Epithelial cell of prostate (primary cell): ENCODE data around the gene HDAC4.
A peak's percentile ranks its signal among the peaks of the same experiment; 100 is the strongest.

ENCODE experiments used
- DNase-seq: peaks from one replicate; pipeline ENCODE4 v3.0.0-alpha.2; 2011; ENCODE audit warnings: low read depth, low spot score
- H3K27ac ChIP-seq: fragments of 450-650 bp; 2 replicates; pipeline ENCODE4 v1.5.1; 2017; ENCODE audit warnings: mild to moderate bottlenecking

HDAC4 gene

DNA sequence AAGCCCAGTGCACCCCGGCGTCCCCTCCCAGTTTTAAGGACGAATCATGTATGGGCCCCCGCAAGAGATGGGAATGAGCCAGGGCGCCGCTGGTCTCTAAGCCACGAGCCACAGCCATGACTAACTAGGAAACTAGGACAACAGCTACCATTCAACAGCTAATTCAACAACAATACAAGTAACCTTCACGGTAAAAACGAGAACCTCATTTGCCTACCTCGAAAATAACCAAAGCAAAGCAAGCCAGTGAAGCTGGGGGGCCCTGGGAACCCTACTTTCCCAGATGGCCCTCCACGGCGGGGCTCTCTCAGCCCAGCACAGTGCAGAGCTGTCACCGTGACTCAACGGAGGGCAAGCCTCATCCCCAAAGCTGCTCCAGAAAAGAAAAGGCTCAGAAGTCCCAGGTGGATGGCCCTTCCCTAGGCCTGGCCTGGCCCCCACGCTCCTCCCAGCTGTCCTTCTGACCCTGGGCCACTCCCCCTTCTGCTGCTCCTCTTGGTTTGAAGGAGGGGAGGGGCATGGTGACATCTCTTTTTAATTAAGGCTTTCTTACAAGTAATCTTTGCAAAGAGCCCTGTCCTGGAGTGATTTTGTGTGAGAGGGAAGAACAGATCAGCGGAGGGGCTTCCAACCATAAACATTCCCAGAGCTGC lies 126.3 kb downstream of the HDAC4 start:
- no peak for DNase-seq
- H3K27ac ChIP-seq = peak overlapping the region; percentile 24

- DNase-seq = no peak
- no peak overlapping the region for H3K27ac ChIP-seq
Measured at GRCh38 chr2:239273280-239274234, 127.3 kb downstream of the HDAC4 start.

DNA sequence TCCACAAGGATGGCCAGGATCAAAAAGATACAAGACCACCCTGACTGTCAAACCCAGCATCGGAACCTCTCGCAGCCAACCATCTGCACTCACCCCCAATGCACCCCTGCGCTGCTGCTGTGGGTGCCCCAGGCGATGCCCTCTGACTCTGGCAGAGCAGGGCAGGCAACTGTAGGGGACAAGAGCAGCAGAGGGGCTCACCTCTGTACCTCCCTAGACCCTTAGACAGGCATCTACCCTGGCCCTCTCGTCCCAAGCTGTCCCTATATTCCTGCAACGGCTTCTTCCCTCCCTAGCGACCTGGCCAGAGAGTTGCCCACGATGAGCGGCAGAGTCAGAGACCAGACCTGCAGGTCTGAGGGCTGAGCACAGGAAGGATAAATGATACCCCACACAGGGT lies 128.2 kb downstream of the HDAC4 start:
- DNase-seq = no peak
- H3K27ac ChIP-seq = no peak overlapping the region

DNA sequence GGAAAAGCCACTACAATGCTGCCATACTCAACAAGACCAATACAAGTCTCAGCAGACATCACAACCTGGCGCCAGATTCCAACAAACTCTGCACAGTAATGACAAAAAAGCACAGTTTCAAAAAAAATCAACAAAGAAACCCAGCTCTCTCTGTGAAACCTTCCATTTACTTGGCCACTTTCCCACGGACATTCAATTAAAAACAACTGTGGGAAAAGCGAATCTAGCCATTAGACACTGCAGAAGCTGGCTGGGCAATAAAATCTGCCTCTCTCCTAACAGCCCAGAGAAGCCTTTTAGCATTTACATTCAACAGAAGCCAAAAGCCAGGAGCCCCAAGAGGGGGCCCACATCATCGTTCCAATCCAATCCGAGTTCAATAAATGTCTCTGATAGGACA lies 128.9 kb downstream of the HDAC4 start:
- no peak for DNase-seq
- H3K27ac ChIP-seq = no peak overlapping the region

DNA sequence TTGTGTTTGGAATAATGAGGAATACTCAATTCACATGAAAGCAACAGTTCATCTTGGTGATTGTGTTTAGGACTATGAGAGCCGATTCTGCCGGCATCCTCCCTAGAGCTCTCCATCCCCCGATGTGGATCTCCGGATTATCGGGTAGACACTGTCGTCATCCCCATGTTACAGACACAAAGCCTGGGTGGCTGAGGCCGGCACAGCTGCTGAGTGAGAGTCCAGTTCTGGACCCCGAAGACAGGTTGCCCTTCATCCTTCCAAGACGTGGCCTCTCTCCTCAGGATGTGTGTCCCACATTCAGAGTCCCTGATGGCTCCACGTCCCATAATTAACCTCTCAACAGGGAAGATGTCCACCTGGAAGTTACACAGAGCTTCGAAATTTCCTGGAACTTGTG lies 129.3 kb downstream of the HDAC4 start:
- DNase-seq = no peak

DNA sequence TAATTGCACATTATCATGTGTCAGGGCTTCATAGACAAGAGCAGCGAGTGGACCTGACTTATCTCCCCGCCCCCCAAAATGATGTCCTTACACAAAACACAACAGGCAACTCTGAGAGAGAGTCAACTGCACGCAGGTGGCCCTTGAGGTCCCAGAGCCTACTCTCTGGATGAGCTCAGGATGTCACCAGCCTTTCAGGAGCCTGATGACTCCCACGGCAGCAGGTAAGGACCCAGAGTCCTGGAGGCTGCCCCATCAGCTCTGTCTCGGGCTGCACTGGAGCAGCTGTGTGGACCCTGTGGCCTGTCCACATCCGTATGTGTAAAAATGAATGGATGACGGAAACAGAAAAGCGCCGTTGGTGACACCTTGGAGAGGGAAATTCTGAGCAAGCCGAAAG lies 130.9 kb downstream of the HDAC4 start:
- no peak overlapping the region for H3K27ac ChIP-seq
- DNase-seq = no peak

More for the DNA sequence above, 129.3 kb downstream of the HDAC4 start:
- no peak overlapping the region for H3K27ac ChIP-seq

DNA sequence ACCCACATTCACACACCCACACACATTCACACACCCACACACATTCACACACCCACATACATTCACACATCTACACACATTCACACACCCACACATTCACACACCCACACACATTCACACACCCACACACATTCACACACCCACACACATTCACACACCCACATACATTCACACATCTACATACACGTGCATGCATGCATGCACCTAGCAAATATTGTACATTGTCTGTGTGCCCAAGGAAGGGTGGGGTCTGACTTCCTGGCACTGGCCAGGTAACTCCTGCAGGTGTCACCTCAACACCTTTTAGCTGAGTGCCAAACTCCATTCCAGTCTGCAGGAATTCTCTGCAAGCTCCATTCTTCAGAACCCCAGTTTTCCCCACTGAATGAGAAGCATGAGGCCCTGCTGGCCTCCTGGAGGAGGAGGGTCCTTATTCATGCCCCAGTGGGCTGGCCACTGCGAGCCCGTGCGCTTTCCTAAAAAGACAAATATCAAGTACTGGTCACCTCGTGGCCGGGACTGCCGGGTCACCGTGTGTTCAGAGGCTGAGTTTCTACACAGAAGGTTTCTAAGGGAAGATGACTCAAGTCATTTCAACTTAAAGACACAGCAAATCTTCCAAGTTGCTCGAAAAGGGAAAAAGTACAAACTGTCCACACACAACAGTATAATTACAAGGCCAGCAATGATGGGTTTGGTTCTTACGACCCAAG lies 131.5 kb downstream of the HDAC4 start:
- no peak for DNase-seq
- no peak overlapping the region for H3K27ac ChIP-seq

DNA sequence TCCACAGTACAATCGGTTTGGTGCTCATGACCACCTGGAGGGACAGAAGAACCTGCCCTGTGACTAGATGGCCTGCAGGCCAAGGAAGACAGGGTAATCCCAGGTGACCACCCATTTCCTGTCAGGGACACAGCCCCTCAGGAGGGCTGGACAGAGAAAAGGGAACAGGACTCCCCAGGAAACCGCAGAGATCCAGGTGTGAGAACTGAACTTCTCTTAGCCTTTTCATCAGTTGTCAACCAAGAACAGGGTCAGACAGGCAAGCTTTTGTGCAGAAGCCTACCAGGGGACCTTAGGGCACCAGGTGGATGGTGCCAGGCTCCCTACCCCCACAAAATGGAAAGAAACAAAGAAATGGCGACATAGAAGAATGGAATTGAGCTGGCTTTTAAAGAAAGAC lies 132.3 kb downstream of the HDAC4 start:
- no peak for DNase-seq

GRCh38 chr2:239268082-239268481 lies 132.7 kb downstream of the HDAC4 start:
- H3K27ac ChIP-seq = peak overlapping the region; percentile 38
- DNase-seq = no peak

More for the DNA sequence above, 132.3 kb downstream of the HDAC4 start:
- H3K27ac ChIP-seq = peak overlapping the region; percentile 38

GRCh38 chr2:239267288-239267951 lies 133.4 kb downstream of the HDAC4 start:
- DNase-seq = no peak
- H3K27ac ChIP-seq = peak overlapping the region; percentile 38

- DNase-seq = no peak
- H3K27ac ChIP-seq = peak overlapping the region; percentile 38
Measured at GRCh38 chr2:239266779-239267287, 134.0 kb downstream of the HDAC4 start.

DNA sequence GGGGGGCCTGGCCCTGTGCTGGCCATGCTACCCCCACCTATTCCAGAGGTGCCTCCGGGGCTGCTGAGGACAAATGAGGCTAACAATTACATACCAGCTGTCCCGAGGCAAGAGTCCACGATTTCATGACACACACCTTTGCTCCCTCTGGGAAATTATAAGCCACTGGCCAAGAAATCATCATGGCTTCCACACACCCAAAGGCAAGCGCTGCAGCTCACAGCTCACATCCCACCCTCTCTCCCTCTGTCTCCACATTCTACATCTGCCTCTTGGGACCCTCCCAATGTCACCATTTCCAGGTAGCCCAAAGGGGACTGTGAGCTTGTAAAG lies 134.4 kb downstream of the HDAC4 start:
- no peak for DNase-seq
- no peak overlapping the region for H3K27ac ChIP-seq

DNA sequence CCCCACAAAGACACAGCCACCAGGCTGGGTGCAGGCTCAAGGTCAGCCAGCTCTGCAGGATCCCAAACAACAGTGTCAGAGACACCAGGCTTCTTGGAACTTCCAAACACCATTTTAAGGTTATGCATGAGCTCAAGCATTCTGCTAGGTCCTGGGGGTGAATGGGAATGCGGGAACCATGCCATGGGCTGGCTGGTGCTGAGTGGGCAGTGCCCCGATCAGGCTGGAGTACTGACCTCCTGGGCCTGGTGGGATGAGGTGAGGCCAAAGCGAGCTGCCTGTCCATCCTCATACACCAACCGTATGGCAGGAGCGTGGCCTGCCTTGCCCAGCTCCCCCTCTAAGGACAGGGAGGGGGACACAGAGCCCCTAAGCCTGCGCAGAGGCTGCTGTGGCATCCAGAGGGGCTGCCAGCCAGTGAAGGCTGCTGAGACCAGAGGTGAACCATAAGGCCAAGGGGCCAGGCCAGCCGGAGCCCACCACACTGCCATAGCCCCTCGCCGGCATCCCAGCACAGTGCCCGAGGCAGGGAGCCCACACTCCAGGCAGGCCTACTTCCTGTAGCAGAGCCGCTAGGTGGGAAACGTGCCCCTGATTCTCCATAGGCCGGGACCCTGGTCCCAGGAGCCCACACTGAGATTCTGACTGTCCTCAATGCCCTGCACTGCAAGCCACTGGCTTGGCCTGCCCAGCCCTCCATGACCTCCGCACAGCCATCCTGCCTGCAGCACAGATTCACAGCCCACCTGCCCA lies 135.0 kb downstream of the HDAC4 start:
- no peak for DNase-seq
- H3K27ac ChIP-seq = peak overlapping the region; percentile 22

DNA sequence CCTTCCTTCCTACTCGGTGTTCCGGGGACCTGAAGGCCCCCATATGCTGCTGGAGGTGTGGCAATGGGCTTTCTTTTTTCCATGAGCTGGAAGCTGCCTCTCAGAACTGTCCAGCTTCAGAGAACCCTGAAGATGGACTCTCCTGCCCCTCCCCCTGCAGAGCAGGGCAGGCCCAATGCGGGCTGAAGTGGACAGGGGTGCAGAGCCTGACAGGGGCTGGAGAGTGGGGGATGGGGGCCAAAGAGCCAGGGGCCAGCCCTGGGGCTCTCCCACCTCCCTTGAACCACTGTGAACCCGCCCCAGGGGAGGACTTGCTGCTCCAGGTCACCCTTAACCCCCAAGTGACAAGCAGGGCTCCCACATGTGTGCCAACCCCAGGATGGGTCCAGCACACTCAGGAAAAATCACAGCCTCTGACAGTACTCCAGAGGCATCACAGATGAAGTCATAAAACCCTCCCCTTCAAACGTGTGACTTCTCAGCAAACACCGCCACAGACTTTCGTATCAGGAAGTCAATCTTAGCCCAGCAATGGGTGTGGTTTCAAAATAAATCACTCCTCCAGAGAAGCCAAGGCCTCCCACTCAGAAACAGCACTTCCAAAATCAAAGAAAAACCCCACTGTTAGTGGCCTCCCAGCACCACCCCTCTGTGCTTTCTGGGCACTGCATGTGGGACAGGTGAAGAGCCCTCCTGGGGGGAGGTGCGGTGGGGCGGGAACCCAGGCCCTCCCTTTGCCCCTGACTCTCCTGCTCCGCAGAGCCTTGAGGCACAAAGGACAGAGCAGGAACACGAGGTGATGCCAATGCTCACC lies 135.8 kb downstream of the HDAC4 start:
- peak; percentile 41 for DNase-seq
- H3K27ac ChIP-seq = peak overlapping the region; percentile 22

DNA sequence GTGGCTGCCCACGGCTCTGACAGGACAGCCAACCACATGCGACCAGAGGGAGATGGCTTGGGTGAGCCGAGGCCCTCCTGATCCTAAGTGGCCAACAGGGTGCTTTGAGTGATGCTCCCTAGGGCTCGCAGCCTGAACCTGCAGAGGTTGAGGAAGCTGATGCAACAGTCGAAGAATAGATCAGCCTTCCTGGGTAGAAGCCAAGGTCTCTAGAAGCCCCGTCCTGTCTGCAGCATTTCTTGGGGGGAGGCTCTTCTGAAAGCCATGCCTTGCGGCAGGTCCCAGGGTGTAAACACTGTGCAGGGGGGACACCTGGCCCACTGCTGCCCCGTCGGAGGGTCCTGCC lies 136.4 kb downstream of the HDAC4 start:
- peak overlapping the region; percentile 22 for H3K27ac ChIP-seq
- no peak for DNase-seq

- no peak for DNase-seq
Measured at GRCh38 chr2:239263669-239264491, 136.9 kb downstream of the HDAC4 start.

GRCh38 chr2:239263231-239263630 lies 137.6 kb downstream of the HDAC4 start:
- no peak for DNase-seq
- H3K27ac ChIP-seq = no peak overlapping the region

More at GRCh38 chr2:239263669-239264491, 136.9 kb downstream of the HDAC4 start:
- H3K27ac ChIP-seq = no peak overlapping the region
